NCI-H526 treated with DMSO at 0.1 percent for 48 hours (cell line): ENCODE data around the gene TRIM33.
"Not testable (repeated sequence)": the region's sequence is repeated elsewhere in the genome, so short reads cannot be mapped to it uniquely, and the experiment has no call there.

Experiments used
- DNase-seq: peaks from one replicate; lab custom pipeline; 2025; lab: John Stamatoyannopoulos, UW

Gene TRIM33

DNA sequence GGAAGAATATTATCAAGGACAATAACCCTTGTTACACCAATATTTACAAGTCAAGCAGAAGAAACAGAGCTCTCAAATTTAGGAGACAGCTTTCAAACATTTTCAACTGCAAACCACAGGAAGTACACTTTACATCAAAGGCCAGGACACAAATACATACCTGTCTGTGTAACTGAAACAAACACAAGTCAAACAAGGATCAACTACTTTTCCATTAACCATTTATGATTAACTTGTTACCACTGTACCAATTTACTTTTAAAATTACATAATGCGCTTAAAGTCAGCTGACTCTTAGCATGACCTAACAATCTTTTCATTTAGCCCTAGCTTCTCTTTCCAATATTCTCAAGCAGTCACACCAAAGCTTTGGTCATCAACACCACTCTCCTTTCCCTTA is 43.5 kb downstream of the TRIM33 start:
- no peak for DNase-seq

DNA sequence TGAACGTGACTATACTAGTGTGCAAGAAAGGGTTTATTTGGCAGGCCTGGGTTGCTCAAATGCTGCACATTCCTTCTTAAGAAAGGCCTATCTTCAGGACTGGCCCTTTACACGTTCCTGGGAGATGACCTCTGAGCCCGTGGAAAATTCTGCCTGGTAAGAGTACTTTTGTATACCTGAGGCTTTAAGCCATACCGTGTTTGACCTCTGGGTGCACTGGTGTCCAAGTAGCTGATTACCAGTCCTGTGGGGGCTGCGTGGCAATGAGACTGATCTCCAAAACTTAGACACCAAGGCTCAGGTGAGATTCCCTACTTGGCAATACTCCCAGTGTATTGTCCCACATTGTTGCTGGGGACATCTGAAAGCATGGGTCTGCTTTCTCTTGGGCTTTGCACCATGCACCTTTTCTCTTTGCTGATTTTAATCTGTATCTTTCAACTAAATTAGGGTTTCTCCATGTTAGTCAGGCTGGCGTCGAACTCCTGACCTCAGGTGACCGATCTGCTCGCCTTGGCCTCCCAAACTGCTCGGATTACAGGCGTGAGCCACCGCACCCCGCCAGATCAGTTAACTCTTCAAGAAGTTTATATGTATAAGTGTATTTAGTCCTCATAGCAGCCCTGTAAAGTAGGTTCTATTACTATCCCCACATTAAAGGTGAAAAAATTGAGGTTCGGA is 44.5 kb downstream of the TRIM33 start:
- DNase-seq = no peak

DNA sequence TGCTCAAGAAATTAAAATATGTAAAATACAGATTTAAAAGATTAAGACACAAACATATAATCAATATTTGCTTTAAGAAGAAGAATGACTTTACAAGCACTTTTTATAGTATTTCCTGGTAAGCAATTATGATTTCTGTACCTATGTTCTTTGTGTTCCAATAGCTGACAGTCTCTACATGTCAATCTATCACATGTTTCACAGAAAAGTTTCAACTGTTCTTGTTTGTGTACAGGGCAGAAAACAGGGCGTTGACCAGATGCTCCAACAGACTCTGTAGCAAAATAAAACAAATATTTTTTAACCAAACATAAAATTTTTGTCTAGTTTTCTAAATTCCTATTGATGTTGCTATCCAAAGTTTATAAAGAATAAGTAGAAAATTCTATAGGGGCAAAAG is 48.0 kb downstream of the TRIM33 start:
- DNase-seq = no peak

DNA sequence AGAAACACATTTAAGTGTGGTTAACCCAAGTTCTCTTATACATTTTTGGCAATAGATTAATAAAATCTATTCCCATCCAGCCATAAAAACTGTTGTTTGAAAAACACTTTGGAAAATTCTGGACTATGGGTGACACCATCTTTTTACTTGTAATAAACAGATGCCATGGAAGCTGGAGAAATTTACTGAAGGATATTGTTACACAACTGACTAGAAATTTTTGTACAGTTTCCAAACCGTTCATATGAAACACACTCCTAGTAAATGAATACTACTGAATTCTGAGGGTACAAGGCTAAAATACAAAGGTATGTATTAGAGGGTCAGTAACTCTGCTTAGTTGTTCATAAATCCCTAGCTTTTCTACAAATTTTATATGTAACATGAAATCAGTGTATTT is 48.7 kb downstream of the TRIM33 start:
- no peak for DNase-seq

DNA sequence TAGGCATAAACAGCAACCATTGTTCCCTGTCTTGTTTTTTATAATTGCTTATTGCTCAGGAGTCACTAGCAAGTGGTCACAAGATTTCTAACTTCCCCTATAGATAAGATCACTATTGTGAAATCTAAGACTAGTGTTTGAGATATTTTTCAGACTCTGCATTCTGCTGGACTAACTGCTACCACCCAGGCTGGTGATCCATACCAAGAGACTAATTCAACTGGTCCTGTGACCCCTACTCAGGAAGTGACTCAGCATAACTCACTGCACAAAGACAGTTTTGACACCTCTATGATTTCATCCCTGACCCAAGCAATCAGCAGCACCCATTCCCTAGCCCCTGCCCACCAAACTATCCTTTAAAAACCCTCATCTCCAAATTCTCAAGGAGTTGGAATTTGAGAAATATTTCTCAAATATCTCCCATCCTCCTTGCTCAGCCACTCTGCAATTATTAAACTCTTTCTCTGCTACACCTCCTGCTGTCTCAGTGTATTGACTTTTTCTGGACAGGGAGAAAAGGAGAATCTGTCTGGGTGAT is 52.7 kb downstream of the TRIM33 start:
- DNase-seq = no peak

DNA sequence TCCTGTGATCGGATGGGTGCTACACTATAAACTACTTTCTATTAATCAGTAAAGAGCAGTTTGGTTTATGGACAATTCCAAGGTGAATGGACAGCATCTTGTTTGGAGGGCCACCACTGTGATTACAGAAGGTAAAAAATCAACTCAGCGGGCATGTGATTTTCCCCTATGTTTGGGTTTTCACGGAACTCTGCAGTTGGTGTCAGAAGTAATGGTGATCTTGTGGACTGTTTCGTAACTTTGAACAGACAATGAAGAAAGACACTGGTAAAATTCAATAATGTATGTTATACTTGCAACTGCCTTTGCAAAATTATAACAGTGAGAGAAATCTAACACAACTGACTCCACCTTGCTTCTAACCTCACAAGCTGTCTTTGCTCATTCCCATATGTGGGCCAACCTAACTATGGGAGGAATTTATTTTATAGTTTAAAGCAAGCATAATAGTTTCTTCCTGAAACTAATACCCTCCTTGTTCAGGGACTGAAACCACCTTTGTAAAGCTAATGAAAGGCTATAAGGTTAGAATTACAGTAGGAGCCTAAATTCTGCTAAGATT is 53.2 kb downstream of the TRIM33 start:
- no peak for DNase-seq

DNA sequence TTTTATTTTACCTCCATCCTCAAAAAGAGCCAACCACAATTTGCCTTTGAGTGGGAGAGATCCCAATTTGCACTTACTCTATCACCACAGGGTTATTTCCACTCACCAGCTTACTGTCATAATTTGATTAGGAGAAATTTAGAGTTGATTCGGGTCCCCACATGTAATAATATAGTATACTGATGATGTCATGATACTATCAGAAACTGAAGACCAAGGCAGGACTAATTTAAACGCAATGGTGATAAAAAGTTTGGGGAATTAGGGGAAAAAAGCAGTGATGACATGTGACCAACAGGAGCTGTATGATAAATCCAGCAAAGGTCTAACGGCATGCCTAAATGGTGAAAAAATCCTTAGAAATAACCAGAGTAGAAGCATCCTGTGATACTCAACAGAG is 54.4 kb downstream of the TRIM33 start:
- no peak for DNase-seq

DNA sequence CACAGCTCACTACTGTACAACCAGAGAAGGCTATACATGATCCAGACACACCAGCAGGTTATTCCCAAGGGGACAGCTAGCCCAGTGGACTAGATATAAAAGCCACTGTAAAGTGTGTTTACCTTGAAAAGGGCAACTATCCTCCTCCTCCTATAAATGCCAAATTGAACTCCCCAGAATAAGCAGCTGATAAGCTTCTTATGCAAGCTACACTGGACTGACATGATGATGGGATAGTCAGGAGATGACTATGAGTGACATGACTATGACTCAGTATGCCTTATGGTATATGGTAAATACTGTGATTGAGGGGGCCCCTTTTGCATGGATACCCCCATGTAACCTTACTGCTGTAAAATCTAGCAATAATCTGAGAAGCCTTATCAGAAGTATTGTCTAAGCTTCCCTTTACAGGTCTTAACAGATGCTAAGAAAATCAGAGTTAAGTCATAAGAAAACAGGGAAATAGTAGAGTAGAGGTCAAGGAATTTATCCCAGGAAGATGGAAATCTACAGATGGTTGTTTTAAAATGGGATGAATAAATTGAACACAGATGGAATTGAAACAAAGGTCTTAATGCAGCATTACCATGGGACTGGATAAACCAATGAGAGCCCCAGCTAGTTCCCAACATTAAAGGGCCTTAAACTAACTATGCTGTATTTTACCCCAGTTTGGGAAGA is 55.8 kb downstream of the TRIM33 start:
- DNase-seq = no peak

DNA sequence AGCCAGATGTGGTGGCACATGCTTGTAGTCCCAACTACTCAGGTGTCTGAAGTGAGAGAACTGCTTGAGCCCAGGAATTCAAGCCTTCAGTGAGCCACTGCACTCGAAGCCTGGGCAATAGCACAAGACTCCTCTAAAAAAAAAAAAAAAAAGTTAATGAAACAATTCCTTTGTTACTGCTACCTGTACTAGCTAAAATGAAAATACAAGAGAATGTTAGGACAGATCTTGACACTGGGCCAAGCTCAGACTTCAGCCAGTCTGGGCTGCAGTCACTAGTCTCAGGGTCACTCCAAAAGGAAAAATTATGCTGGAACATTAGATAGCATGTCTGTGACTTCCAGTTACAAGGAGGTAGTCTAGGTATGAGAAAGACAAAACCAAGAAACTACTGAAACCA is 56.5 kb downstream of the TRIM33 start:
- DNase-seq = no peak

DNA sequence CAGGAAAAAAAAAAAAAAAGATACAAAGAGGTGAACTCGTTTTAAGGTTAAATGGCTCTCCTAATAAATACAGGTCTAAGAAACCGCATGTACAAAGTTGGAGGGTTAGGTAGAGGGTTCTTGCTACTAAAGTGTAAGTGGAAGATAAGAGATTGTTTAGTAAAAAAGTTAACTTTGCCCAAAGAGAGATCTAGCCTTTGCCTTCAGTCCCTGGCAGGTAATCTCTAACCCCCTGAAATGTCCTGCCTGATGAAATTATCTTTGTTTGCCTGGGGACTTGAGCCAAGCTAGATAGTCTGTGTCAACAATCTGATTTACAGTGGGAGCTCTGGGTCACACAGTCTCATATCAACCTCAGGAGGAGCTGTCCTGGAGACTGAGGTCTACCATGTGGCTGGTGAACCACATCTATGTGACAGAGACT is 57.6 kb downstream of the TRIM33 start:
- no peak for DNase-seq

DNA sequence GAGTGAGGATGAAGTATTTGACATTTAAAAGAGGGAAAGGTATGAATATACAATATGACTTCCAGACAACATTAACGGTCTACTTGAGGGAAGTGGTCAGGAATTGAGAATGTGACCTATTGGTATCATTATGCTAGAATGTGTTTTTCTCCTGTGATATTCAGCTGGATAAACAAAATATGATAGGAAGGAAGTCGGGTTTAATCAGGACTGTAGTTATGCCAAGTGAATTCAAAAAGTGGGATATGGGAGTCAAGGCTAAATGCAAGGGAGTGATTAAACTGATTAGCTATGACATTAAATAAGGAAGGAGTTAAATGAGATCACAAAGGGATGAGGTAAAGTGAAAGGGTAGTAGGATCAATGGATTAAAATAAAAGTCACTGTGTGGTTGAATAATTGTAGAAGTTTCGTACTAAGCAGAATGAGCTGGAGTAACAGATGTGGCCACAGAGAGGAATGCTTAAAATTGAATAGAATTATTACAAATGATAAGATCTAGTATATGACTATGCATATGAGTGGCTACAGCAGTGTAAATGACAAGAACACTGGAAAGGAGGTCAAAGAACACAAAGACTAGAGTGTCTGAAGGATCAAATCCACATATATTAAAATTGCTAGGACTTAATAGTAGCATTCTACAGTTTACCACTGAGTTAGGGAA is 62.5 kb downstream of the TRIM33 start:
- no peak for DNase-seq

DNA sequence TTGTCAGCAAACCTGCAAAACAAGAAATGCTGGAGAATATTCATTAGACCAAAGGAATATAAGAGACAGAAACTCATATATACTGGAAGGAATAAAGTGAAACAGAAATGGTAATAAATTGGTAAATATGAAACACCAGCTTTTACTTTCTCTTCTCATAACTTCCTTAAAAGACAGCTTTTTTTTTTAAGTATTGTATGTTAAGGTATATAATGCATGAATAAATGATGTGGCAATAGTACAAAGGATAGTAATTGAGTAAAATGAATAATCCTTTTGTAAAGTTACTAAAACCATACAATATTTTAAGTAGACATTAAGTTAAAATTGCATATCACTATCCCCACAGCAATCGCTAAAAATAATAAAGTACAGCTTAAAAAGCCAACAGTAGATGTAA is 64.8 kb downstream of the TRIM33 start:
- no peak for DNase-seq

DNA sequence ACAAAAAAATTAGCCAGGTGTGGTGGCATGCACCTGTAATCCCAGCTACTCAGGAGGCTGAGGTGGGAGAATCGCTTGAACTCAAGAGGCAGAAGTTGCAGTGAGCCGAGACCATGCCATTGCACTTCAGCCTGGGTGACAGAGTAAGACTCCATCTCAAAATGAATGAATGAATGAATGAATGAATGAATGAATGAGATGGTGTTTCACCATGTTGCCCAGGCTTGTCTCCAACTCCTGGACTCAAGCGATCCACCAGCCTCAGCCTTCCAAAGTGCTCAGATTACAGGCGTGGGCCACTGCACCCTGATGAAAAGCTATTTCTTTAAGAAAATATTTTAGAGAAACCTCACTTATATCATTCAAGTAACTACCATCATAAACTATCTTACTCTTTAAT is 67.8 kb downstream of the TRIM33 start:
- DNase-seq = not testable (repeated sequence)

DNA sequence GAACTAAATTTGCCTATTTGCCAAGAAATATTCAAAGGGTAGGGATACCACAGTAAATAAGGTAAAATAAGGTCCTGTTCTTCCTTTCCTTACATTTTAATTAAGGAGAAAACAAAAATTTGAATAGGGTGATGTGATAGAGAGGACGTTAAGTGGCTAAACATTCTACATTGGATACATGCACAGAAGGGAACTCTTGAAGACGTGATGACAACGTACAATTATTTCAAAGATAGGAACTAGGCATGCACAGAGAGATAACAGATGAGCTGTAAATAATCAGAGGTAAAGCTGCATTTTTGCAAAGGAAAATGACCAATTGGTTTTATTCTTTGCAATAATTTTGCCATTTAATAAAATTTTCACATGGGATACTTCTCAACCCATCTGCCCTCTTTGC is 69.7 kb downstream of the TRIM33 start:
- DNase-seq = no peak

DNA sequence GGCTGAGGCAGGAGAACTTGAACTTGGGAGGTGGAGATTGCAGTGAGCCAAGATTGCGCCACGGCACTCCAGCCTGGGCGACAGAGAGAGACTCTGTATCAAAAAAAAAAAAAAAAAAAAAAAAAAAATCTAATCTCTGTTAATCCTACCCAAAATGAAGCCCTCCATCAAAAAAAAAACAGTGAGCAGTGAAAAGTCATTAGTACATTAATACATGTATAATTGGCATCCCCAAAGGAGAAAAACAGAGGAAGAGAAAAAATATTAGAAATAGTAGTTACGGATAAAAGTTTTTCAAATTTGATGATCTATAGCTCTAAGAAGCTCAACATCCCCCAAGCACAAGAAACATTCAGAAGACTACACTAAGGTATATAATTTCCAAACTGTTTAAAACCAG is 71.6 kb downstream of the TRIM33 start:
- no peak for DNase-seq

DNA sequence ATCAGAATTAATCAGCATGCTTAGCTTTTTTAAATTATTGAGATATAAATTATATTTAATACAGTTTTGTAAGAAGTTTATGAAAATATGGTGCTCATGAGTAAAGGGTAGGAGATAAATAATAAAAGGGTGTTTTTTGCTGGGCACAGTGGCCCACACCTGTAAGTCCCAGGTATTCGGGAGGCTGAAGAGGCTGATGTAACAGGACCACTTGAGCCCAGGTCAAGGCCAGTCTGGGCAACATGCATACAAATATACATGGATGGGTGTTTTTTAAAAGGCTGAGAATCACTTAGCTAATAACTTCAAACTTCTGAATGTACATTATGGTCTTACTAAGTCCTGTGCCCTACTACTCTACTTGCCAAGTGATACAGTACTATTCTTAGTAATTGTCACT is 73.2 kb downstream of the TRIM33 start:
- no peak for DNase-seq

DNA sequence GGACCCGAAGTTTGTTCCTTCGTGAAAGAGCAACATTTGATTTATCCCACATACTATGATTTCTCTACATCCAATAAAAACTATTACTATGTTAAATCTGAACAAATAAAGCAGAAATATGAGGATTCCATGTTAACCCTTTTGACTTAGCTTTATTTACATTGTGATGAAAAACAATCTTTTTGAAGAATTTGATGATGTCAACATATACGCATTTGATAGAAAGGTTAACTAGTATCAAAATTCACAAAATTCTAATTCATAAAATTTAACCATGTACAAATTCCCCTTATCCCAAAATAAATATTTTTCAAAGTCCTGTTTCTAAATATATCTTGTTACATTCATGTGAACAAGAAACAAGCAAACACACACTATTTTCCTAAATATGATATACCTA is 74.2 kb downstream of the TRIM33 start:
- DNase-seq = no peak

DNA sequence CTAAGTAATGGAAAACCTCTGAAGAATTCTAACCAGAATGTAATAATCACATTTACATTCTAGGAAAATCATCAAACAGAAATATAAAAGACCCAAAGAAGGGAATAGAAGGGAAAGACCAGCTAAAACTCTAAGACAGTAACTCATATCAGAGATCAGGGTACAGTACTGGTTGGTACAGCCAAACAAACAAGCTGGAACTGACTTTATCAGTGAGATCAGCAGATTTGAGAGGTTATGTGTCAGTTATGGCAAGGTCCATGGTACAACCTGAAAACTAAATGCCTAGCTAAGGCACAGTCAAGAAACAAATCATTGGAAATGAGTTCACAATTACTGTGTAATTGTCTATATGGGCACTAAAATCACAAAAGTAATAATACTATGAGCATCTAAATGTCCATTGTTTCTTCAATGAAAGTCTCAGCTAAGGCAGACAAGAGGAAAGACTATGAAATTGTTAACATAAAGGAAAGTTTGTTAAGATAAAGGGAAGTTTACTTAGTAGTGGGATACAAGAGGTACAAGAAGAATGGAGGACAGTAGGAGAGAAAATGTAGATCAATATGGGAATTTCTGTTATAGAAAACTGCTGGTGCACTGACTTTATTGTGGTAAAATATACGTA is 75.8 kb downstream of the TRIM33 start:
- no peak for DNase-seq

DNA sequence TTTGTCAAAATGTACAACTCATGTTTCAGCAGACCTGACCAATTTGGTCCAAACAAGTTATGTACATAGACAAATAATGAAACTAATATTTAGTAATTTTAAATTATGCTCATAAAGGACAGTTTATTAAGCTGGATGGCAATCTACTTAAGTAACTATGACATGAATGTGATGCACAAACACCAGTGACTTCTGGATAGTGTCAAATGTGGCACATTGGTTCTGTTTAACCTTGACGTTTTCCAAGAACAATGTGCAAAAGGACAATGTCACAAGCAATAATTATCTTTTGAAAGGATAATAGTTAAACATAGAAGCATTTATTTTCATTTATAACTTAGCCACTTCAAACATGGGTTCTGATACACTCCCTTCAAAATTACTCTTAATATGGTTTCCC is 80.0 kb downstream of the TRIM33 start:
- DNase-seq = no peak

DNA sequence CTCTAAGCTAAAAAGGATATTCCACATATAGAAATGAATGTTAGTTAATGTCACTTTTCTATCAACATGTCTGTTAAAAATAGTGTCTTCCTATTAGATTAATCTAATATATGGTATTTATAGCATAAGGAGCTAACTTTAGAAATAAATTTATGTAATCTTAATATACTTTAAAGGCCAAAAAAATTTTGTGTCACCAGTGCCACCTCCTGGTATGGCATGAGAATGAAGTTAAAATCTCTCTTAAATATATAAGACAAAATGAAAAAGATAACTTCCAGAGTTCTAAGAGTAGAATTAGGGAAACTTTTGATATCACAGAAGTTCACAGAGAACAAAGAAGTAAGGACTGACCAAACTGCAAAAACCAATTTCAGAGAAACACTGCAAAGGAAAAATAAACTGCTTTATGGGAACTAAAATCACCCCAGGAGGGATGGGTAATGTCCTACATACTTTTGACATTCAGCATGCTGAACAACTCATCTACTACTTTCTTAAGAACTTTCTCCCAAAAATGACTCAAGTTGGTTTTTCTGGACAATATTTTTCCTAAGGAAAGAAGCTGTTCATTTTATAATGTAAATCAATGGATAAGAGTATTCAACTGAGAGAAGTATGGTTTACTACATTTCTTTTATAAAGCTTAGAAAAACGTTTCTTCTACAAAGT is 82.8 kb downstream of the TRIM33 start:
- DNase-seq = no peak

DNA sequence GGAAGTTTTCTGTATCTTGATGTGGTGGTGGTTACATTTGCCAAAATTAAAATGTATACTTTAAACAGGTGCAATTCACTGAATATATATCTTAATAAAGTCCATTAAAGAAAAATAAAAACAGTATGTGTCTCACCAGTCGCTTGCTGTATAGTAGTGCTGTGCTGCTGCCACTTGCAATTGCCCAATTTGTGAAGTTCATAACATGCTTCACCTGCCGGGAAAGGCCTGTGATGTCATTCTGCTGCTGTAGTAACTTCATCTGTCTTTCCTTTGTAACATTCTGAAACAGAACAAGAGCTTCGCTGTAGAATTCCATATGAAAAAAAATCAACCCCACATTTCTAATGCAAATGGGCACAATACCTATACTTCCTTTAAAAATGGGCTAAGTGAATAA is 83.4 kb downstream of the TRIM33 start:
- no peak for DNase-seq

DNA sequence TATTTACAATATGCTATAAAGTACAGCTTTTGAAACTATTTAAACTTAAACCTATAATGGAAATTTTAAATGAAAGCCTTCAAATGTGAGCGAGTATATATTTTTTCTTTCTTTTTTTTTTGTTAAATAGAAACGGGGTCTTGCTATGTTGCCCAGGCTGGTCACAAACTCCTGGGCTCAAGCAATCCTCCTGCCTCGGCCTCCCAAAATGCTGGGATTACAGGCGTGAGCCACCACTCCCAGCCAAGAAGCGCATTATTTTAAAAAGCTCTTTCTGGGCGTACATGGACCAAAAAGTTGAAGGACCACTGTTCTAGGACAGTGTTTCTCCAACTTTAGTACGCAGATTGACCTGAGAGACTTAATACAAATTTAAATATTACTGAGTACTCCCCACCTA is 87.5 kb downstream of the TRIM33 start:
- DNase-seq = no peak
